Measurements from ENCODE around the gene APCDD1L.

The APCDD1L gene

GRCh38 chr20:58551631-58552030, 36.4 kb upstream of the APCDD1L start:
- H3K9me3 Mint-ChIP-seq, result peaks cover 15% of the 10 kb centered on the region
- peaks cover 20% of the 10 kb centered on the region for H3K27me3 Mint-ChIP-seq (ENCODE audit: low read depth, poor library complexity)
- no peak overlapping the region for H3K4me3 Mint-ChIP-seq
- H3K4me1 Mint-ChIP-seq, result peaks cover 59% of the 10 kb centered on the region
- H3K36me3 Mint-ChIP-seq (ENCODE audit: low read depth), result peaks cover 5% of the 10 kb centered on the region
- TF ChIP-seq CTCF (IDR thresholded peaks at IDR 0.05), result no peak
- DNase-seq, result no peak
- no peak overlapping the region for H3K27ac Mint-ChIP-seq

GRCh38 chr20:58550275-58551059, 35.3 kb upstream of the APCDD1L start:
- TF ChIP-seq CTCF (IDR thresholded peaks at IDR 0.05), result no peak
- DNase-seq, result no peak
- H3K27ac Mint-ChIP-seq, result no peak overlapping the region
- peaks cover 68% of the 10 kb centered on the region for H3K4me1 Mint-ChIP-seq
- H3K36me3 Mint-ChIP-seq (ENCODE audit: low read depth), result peaks cover 5% of the 10 kb centered on the region
- no peak overlapping the region for H3K4me3 Mint-ChIP-seq
- H3K27me3 Mint-ChIP-seq (ENCODE audit: low read depth, poor library complexity), result peaks cover 15% of the 10 kb centered on the region
- peaks cover 15% of the 10 kb centered on the region for H3K9me3 Mint-ChIP-seq

- Mint-ChIP-seq H3K4me1 (peaks cover 74% of the 10 kb centered on the region), H3K36me3 (ENCODE audit: low read depth) (peaks cover 5% of the 10 kb centered on the region), H3K27me3 (ENCODE audit: low read depth, poor library complexity) (peaks cover 6% of the 10 kb centered on the region), H3K4me3 (no peak overlapping the region), H3K27ac (no peak overlapping the region), H3K9me3 (peaks cover 15% of the 10 kb centered on the region)
- TF ChIP-seq CTCF (IDR thresholded peaks at IDR 0.05), result no peak
- DNase-seq, result no peak
Measured at GRCh38 chr20:58549231-58550209, 34.3 kb upstream of the APCDD1L start.

- peaks cover 15% of the 10 kb centered on the region for H3K9me3 Mint-ChIP-seq
- peaks cover 5% of the 10 kb centered on the region for H3K36me3 Mint-ChIP-seq (ENCODE audit: low read depth)
- peak overlapping the region; percentile 23 for H3K4me3 Mint-ChIP-seq
- TF ChIP-seq CTCF (IDR thresholded peaks at IDR 0.05), result no peak
- DNase-seq, result no peak
- H3K27ac Mint-ChIP-seq, result peak overlapping the region; percentile 38
- peaks cover 74% of the 10 kb centered on the region for H3K4me1 Mint-ChIP-seq
- peaks cover 5% of the 10 kb centered on the region for H3K27me3 Mint-ChIP-seq (ENCODE audit: low read depth, poor library complexity)
Measured at GRCh38 chr20:58547623-58548475, 32.6 kb upstream of the APCDD1L start.

- peaks cover 14% of the 10 kb centered on the region for H3K9me3 Mint-ChIP-seq
- H3K27ac Mint-ChIP-seq, result peak overlapping the region; percentile 38
- peaks cover 3% of the 10 kb centered on the region for H3K36me3 Mint-ChIP-seq (ENCODE audit: low read depth)
- H3K27me3 Mint-ChIP-seq (ENCODE audit: low read depth, poor library complexity), result peaks cover 5% of the 10 kb centered on the region
- H3K4me1 Mint-ChIP-seq, result peaks cover 72% of the 10 kb centered on the region
- H3K4me3 Mint-ChIP-seq, result peak overlapping the region; percentile 23
- TF ChIP-seq CTCF (IDR thresholded peaks at IDR 0.05), result no peak
- no peak for DNase-seq
Measured at GRCh38 chr20:58546756-58547622, 31.8 kb upstream of the APCDD1L start.
